Measurements from ENCODE around the gene TSFM.
A peak's percentile ranks its signal among the peaks of the same experiment; 100 is the strongest.

TSFM gene

GRCh38 chr12:57744777-57745484 lies 37.7 kb upstream of the TSFM start, which contains the start of gene TSPAN31 (continued):
- TF ChIP-seq, protein P1, sequence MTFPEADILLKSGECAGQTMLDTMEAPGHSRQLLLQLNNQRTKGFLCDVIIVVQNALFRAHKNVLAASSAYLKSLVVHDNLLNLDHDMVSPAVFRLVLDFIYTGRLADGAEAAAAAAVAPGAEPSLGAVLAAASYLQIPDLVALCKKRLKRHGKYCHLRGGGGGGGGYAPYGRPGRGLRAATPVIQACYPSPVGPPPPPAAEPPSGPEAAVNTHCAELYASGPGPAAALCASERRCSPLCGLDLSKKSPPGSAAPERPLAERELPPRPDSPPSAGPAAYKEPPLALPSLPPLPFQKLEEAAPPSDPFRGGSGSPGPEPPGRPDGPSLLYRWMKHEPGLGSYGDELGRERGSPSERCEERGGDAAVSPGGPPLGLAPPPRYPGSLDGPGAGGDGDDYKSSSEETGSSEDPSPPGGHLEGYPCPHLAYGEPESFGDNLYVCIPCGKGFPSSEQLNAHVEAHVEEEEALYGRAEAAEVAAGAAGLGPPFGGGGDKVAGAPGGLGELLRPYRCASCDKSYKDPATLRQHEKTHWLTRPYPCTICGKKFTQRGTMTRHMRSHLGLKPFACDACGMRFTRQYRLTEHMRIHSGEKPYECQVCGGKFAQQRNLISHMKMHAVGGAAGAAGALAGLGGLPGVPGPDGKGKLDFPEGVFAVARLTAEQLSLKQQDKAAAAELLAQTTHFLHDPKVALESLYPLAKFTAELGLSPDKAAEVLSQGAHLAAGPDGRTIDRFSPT (tag by site-specific recombination; IDR thresholded peaks at IDR 0.05): no peak
- TF ChIP-seq ZNF354C (tag by site-specific recombination; IDR thresholded peaks at IDR 0.05; ENCODE audit: borderline replicate concordance, low read depth): no peak
- no peak for TF ChIP-seq MYNN (tag by site-specific recombination; IDR thresholded peaks at IDR 0.05; ENCODE audit: borderline replicate concordance)
- no peak for TF ChIP-seq ZNF248 (tag by site-specific recombination; IDR thresholded peaks at IDR 0.05)
- no peak; the same call in 1 of the 2 replicates for TF ChIP-seq ZNF391 (tag by site-specific recombination; IDR thresholded peaks at IDR 0.05; ENCODE audit: borderline replicate concordance, low read depth)
- TF ChIP-seq SP7 (tag by site-specific recombination; IDR thresholded peaks at IDR 0.05): 0 out of 2 replicates have a peak, but pooled peaks have one; percentile 38
- no peak for TF ChIP-seq ZNF239 (tag by site-specific recombination; IDR thresholded peaks at IDR 0.05)
- TF ChIP-seq, protein P2, sequence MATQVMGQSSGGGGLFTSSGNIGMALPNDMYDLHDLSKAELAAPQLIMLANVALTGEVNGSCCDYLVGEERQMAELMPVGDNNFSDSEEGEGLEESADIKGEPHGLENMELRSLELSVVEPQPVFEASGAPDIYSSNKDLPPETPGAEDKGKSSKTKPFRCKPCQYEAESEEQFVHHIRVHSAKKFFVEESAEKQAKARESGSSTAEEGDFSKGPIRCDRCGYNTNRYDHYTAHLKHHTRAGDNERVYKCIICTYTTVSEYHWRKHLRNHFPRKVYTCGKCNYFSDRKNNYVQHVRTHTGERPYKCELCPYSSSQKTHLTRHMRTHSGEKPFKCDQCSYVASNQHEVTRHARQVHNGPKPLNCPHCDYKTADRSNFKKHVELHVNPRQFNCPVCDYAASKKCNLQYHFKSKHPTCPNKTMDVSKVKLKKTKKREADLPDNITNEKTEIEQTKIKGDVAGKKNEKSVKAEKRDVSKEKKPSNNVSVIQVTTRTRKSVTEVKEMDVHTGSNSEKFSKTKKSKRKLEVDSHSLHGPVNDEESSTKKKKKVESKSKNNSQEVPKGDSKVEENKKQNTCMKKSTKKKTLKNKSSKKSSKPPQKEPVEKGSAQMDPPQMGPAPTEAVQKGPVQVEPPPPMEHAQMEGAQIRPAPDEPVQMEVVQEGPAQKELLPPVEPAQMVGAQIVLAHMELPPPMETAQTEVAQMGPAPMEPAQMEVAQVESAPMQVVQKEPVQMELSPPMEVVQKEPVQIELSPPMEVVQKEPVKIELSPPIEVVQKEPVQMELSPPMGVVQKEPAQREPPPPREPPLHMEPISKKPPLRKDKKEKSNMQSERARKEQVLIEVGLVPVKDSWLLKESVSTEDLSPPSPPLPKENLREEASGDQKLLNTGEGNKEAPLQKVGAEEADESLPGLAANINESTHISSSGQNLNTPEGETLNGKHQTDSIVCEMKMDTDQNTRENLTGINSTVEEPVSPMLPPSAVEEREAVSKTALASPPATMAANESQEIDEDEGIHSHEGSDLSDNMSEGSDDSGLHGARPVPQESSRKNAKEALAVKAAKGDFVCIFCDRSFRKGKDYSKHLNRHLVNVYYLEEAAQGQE (tag by site-specific recombination; IDR thresholded peaks at IDR 0.05): peak; percentile 47; the same call in 1 of the 2 replicates
- no peak for TF ChIP-seq ZNF701 (tag by site-specific recombination; IDR thresholded peaks at IDR 0.05)
- TF ChIP-seq ZNF174 (tag by site-specific recombination; IDR thresholded peaks at IDR 0.05): no peak
- TF ChIP-seq SCRT2 (tag by site-specific recombination; IDR thresholded peaks at IDR 0.05): no peak
- TF ChIP-seq ZNF416 (tag by site-specific recombination; IDR thresholded peaks at IDR 0.05): no peak
- no peak; the same call in 1 of the 2 replicates for TF ChIP-seq ZNF394 (tag by site-specific recombination; IDR thresholded peaks at IDR 0.05; ENCODE audit: borderline replicate concordance)
- no peak; the same call in 1 of the 2 replicates for TF ChIP-seq KLF9 (tag by site-specific recombination; IDR thresholded peaks at IDR 0.05; ENCODE audit: low read depth)
- no peak for TF ChIP-seq ZNF48 (tag by site-specific recombination; IDR thresholded peaks at IDR 0.05)
- no peak for TF ChIP-seq AEBP2 (tag by site-specific recombination; IDR thresholded peaks at IDR 0.05; ENCODE audit: borderline replicate concordance)
- peak; percentile 95 for TF ChIP-seq ZNF518A (tag by site-specific recombination; conservative IDR thresholded peaks at IDR 0.05; ENCODE audit: low read depth)
- no peak for TF ChIP-seq RBAK (tag by site-specific recombination; IDR thresholded peaks at IDR 0.05)
- TF ChIP-seq KLF10 (tag by site-specific recombination; IDR thresholded peaks at IDR 0.05): peak; percentile 40
- TF ChIP-seq ZSCAN18 (tag by site-specific recombination; IDR thresholded peaks at IDR 0.05): 0 out of 2 replicates have a peak, but pooled peaks have one; percentile 3
- peak; percentile 22; the same call in 1 of the 2 replicates for TF ChIP-seq ZNF501 (tag by site-specific recombination; IDR thresholded peaks at IDR 0.05)
- no peak for TF ChIP-seq ZNF366 (tag by site-specific recombination; conservative IDR thresholded peaks at IDR 0.05)
- no peak for TF ChIP-seq PRDM1 (tag by site-specific recombination; IDR thresholded peaks at IDR 0.05)
- no peak for TF ChIP-seq KLF7 (tag by site-specific recombination; IDR thresholded peaks at IDR 0.05; ENCODE audit: borderline replicate concordance)

All from HEK293 (cell line).